Skeletal muscle cell (primary cell): Measurements from ENCODE around the gene AFF4.
A peak's percentile ranks its signal among the peaks of the same experiment; 100 is the strongest.

Source experiments
- DNase-seq: peaks from one replicate; pipeline ENCODE4 v3.0.0-alpha.2; 2010; ENCODE audit warnings: low read depth
- H3K4me3 ChIP-seq: 2 replicates; pipeline ENCODE4 v1.5.1; 2011; ENCODE audit warnings: low read depth, mild to moderate bottlenecking, control low read depth, low read length, moderate library complexity

Gene AFF4

DNA sequence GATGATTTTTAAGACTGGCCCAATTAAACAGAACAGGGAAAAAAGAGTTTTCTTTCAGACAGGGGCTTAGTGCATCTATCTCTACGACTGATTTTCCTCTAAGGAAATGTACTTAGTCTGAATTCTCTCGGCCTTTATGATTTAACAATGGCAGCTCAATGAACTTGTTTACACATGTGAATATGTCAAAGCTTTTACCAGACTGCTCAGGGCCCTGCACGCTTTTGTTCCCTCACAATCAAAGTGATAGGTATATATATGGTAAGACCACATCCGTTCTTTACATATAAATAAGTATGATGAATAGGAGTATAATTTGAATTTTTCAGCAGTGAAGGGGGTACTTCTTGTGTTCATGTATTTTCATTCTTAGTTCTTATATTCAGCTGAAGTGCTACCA lies 62.4 kb downstream of the AFF4 start:
- H3K4me3 ChIP-seq: no peak overlapping the region
- no peak for DNase-seq

DNA sequence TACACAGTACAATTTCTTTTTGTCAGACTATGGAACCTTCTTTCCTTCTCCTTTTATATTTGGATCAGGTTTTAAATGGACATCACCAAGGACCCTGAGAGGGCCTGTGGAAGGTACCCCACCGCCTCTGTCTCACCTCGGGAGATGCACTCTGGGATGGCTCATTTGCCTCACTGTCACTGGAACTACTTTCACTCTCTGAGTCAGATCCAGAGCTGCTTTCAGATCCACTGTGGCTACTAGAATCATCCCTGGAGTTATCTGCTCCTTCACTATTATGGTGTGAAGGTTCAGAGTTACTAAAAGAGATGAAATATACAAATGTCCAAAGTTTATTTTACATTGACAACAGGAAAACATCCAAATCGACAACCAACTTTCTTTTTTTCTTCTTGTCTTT lies 65.3 kb downstream of the AFF4 start:
- no peak for DNase-seq
- no peak overlapping the region for H3K4me3 ChIP-seq

DNA sequence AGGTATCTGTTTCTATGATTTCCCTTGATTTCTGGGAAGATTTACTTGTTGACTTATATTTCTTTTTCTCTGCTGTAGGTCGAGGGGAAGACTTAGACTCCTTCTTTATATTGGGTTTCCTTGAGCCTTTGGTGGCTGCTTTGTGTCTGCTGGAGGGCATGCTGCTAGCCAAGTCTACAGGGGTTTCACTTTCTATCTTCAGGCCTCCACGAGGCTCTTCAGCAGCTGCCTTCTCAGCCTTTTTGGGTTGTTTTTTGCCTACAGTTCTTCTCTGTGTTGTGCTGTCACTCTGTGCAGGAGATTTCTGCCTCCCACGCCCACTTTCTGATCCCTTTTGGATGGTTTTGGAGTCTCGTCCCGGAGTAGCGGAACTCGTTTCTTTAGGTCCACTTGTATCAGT lies 66.7 kb downstream of the AFF4 start:
- no peak overlapping the region for H3K4me3 ChIP-seq
- no peak for DNase-seq

DNA sequence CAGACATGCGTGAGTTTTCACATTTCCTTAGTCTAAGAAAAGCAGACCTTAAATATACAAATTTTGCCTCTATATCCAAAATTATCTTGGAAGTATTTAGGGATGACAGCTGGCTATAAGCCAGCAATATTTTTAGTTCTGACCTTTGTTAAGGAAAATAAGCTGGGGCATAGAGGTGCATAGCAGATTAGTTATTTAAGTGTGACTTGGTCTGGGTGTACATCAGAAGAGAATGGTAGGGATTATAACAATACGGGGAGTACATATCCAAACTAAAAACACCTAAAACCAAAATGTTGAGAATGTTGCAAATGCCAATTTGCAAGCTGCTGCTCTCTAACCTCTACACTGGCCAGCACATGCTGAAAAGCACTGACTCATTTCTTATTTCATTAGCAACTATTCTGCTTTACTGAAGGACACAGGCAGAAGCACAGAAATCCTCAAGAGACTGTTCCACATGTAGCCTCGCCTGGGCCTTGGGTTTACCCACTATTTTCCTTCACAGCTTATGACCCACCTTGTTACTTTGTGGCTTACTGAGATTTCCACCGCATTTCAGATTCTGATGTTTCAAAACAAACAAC lies 67.6 kb downstream of the AFF4 start:
- no peak overlapping the region for H3K4me3 ChIP-seq
- DNase-seq: no peak

DNA sequence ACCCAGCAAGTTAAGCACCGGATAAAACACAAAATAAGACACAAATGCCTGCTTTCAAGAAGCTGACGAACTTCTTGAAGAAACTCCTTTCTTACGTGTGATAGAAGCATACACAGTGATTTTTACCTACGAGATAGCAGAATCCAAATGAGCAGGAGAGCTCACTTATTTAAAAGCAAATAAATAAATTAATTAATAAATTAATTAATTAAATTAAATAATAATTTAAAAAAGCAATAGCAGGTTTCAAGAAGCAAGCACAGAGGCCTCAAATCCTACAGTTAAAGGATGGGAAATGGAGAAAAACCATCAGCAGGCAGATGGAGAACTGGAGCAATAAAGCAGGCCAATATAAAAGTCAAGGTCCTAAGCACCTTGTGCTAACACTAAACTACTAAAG lies 72.6 kb downstream of the AFF4 start:
- H3K4me3 ChIP-seq: no peak overlapping the region
- DNase-seq: no peak

DNA sequence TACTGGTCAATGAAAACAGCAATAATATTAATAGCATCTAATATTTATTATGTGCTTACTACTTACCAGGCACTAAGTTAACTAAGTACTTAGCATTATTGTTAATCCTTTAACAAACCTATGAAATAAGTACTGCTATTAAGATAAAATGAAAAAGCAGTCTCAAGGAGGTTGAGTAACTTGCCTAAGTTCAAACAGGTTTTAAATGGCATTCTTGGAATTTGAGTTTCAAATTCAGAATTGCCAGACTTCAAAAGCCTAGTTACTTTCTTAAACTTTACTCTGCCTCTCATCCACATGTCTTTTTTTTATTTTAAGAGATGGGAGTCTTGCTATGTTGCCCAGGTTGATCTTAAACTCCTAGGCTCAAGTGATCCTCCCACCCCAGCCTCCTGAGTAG lies 73.9 kb downstream of the AFF4 start:
- no peak for DNase-seq
- no peak overlapping the region for H3K4me3 ChIP-seq

DNA sequence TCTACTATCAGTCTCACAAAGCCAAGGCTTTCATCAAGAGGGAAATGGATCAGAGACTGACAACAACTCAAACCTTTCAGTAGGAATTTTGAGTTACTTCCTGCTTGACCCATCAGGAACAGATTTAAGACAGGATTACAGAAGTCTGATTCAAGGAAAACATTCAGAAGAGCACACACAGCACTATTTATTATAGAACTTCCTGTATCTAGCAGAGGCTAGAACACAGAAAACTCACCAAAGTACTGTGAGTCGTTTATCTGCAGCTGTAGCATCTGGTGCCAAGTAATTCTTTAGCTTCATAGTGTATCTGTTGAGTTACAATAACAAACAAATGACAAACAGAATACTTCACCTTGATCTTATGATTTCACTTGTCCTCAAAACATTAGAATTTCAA lies 76.2 kb downstream of the AFF4 start:
- no peak for DNase-seq
- no peak overlapping the region for H3K4me3 ChIP-seq

DNA sequence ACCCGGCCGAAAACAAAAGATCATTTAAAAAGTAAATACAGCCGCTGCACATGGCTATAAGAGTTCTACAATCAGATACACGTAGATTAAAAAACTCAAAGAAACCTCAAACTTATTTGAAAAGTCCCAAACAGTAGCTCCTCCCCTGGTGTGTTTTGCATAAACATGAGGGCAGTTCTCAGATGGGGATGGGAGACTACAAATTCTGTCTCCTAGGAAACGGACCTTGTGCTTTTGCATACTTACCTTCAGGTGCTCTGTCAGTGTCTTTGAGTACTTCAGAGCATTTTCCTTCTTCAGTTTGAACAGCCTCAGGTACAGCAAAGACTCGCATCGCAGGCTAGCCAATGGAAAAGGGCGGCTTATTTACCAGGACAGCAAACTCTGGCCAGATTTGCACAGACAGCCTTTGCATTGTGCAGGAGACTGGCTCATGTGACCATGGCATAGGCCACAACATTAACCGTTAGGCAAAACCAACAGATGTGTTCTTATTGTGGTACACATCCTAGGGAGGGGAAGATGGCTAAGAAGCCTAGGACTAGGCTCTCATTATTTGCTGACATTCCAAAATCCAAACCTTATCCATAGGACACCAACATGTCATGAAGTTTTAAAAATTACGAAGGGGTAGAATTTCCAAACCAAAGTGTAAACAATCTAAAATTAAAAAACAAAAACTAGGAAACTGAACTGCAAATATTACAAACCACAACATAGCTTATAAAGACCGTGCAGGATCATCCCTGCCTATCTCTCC lies 77.2 kb downstream of the AFF4 start:
- no peak for DNase-seq
- no peak overlapping the region for H3K4me3 ChIP-seq

DNA sequence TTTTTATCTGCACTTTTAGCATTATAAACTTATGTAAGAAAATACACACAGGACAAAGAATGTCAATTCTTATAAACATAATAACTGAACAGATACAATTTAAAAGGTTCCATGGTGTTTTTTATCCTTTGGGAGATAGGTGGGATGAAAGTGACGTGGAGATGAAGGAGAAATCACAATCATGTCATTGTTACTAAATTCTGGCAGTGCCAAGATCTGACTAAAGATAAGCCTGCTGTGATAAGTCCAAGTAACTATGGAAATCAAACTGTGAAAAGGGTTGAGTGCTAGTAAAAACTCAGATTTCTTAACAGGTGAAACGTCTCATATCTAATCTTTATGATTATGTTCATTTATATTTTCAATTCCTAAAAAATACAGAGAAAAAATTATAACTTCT lies 78.9 kb downstream of the AFF4 start:
- H3K4me3 ChIP-seq: no peak overlapping the region
- DNase-seq: no peak

DNA sequence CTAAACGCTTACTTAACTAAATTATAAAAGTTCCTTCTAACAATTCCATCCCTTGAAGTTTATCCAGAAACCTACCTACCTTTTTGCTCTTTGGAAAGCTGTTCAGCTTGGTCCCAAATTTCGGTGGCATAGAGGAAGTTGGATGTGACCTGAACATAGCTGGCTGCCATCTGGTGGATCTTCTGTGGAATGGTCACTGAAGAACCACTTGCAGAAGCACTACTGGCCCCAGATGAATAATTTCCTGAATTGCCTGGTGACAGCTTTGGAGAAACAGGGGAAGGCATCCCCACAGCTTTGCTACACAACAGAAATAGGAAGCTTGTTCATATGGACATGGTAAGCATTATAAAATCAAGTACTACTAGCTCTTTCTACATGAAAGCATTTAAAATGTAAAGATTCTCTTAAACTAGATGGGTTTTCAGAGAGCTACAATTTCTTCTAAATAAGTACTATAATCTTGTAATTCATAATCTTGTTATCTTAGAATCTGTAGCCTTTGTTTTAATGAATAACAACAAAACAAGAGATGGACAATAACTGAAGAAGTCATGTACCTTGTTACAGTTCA lies 80.1 kb downstream of the AFF4 start:
- no peak overlapping the region for H3K4me3 ChIP-seq
- DNase-seq: no peak

DNA sequence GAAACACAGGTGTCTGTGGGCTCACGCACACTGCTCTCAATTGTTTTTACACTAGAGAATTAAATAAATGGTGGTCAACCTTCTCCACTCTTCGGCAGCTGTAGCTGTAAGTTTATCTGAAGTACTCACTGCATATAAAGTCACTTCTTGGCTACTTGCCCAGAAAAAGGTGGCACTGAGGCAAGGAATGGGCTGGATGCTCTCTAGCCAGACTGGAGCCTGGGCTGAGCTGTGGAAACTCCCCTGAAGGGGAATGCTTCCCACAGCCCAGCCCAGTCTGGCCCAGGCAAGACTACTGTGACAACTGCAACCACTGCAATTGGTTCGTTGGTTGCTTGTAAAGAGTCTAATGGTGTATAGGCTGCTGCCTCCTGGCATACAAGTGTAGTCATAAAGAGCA lies 85.5 kb downstream of the AFF4 start:
- no peak overlapping the region for H3K4me3 ChIP-seq
- DNase-seq: peak; percentile 25

DNA sequence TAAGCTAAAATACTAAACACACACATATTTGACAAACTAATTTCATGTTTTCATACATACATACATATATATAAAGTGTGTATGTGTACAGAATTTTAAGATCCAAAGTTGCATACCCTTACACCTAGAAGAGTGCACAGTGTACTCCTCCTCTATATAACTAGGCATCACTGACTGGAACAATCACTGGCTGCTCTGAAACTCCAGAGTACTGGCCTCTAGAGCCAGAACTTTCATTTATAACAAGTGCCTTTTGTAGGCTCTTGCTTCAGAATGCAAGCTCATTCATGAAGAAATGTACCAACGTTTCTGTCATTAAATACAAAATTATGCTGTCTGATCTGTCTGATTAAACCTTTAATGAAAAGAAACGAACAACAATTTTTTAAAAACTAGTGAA lies 86.0 kb downstream of the AFF4 start:
- DNase-seq: no peak
- H3K4me3 ChIP-seq: no peak overlapping the region

DNA sequence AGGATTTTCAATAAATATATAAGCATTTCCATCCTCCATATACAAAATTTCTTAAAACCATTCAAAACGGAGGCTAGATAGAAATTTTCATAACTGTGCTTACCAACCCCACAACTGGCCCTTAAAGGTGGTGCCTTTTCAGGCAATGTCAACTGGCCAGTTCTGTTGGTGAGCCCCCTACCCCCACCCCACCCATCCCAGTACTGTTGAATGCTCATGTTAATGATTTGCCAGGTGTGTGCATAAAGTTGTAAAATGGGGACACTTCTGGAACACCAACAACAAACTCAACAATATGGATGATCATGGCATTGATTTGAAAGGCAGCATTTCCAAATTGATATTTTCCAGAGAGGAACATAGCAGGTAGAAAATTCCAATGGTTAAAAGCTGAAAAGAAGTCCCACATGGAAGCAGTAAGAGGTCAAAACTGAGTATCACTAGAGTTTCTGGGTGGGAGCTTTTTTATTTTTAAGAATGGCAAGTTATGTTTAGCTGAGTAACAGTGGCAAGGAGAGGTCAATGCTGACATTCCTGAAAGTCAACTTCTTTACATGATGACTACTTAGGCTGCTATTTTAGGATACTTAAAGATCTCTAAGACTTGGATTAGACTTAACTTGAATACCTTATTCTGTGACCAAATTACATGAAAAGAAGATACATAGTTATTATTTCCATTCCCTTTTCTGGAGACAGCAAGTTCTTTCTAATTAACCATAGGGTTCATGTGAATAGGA lies 87.2 kb downstream of the AFF4 start:
- no peak for DNase-seq
- H3K4me3 ChIP-seq: no peak overlapping the region

DNA sequence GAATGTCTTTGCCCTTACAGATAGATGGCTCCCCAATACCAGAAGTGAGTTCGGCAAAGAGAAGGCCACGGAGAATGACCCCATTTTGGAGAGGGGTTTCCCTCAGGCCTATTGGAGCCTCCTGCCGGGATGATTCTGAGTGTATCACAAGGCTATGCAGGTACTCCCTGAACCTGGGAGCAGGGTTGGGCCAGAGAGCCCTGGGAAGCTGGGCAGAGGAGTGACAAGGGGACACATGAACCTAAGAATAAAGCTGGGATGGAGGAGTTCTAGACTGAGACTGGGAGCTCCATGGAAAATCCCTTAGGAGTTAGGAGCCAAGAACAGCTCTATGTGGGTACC lies 89.5 kb downstream of the AFF4 start:
- no peak for DNase-seq
- no peak overlapping the region for H3K4me3 ChIP-seq

DNA sequence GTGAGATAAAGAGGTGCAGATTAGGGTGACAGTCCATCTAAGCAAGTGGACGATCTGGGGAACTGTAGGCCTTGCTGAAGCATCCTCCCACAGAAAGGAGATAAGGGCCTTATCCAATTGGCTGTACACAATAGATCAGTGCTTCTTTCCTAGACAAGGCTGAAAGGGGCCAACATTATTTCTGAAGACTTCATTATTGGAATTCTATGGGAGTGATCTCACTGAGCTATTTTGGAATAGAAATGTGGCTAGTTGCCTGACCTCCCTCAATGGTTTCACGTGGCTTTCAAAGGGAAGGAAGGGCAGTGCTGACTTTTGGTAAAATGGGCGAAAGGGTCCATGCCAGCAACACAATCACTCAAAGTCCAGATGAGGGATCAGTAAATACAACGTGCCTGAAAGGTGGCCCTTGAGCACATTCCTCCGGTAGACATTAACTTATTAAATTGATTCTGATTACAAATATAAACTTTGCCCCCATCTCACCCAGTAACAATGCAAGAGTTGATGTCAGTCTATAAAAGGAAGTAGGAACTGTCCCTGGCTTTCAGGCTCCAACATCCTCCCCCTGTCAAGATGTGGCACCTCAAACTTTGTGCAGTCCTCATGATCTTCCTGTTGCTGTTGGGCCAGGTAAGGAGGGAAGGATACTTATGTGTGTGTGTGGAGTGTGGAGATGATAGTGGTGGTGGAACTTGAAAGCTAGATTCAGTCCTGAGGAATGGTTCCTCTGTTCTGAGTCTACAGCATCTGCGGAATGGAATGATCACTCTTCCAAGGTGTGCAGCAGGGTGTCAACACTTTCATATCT lies 90.1 kb downstream of the AFF4 start, which contains the start of gene LEAP2:
Gene LEAP2, plus strand, starts transcription at position 550 of the 811 bp plus-strand sequence. Its CDS starts 27 bp downstream, at position 577.
- H3K4me3 ChIP-seq: no peak within 1 kb of the TSS
- DNase-seq: no peak

DNA sequence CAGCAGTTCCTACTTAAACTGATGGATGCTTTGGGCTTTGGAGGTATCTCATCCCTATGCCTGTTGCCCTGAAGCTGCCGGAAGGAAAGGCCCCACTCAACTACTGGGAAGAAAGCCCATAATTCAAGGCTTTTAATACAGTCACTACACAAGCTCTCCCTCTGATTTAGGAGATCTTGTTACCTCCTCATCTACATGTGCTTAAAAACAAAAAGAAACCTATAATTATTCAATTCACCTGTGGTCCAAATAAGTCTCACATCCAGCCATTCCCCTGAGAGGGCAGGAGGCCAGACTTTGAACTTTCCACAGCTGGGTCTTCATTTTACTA lies 90.7 kb downstream of the AFF4 start:
- DNase-seq: no peak
- no peak overlapping the region for H3K4me3 ChIP-seq

DNA sequence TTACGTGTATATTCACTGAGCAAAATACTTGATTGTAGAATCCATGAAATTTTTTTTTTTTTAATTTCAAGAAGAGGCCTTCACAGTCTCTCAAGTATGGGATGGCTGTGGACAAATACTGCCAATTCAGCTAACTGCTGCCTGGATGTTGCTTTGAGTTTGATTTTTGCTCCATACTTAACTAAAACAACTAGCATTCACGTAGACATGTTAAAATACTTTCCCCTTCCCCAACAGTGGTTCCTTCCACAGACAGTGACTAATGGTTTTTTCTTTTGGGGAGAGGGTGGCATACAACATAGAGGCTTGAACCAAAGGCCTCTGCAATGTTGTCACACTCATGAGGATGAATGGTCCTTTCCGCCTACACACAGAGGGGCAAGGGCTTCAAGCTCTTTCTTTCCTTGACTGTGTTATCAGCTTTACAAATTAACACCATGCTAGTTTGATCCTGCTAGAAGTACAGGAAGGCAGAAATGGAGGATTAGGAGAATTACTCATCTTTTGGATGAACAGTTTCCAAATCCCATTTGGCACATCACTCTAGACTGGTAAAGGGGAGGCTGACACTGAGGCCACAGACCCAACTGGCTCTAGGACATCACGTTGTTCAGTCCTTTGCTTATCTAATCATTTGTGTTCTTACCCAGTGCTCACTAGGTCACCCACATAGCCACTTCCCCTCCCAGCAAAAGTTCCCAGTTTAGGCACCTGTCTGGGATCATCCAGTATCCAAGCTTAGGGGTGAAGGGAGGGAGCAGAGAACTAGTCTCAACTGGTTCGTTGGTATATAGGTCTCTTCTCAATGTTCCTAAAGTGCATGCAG lies 91.8 kb downstream of the AFF4 start:
- DNase-seq: no peak
- no peak overlapping the region for H3K4me3 ChIP-seq

DNA sequence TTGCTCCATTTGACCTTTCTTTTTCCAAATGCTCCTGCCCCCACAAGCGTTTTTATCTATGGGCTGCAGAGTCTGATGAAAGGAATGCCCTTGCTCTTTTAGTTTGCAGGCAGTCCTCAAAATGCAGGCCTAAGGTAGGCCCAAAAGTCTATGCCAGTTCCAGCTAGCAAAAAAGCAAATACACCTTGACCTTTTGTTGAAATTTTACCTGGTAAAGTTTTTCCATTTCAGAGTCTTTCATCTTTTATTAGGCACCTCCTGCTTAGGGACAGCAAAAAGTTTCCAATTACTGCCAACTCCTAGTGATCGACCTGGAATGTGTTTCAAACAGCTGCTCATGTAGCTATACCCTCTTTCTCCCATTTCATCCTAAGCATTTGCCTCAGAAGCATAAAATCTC lies 92.6 kb downstream of the AFF4 start:
- no peak overlapping the region for H3K4me3 ChIP-seq
- DNase-seq: no peak

DNA sequence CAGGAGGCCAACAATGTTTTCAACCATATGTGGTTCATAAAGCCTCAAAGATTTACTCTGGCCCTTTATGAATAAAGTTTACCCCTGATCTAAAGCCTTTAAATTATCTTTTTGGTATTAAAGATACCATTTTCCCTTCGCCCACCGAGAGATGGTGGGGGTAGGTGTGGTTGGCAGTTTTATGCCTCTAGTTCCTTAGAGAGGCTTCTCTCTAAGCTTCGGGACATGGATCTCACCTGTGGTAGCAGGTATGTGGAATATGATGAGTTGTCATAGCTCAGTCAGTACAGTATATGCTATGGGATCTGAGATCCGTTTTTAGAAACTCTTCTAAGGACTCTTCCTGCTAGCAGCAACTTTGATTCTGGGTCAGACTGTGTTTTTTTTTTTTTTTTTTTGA lies 94.7 kb downstream of the AFF4 start:
- H3K4me3 ChIP-seq: no peak overlapping the region
- no peak for DNase-seq
